ENCODE measurements around the gene UBE3D.

The UBE3D gene

DNA sequence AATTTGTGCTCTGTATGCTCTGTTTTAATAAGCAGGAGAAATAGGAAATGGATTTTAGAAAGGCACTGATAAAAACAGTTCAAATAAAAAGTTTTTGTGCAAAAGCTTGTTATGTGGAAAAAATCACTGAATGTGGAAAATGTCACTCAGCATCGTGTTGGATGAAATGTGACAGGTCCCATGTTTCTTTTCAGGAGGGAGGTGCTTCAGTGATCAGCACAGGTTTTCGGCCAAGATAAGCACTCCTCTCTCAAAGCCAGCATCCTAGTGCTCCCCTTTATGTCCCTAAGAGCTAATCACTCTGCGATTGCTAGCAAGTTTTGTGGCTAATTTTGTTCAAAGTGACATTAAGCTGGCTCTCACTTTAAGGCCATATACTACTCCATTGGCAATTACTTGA, 12.0 kb downstream of the UBE3D start:
- TF ChIP-seq, protein P1, sequence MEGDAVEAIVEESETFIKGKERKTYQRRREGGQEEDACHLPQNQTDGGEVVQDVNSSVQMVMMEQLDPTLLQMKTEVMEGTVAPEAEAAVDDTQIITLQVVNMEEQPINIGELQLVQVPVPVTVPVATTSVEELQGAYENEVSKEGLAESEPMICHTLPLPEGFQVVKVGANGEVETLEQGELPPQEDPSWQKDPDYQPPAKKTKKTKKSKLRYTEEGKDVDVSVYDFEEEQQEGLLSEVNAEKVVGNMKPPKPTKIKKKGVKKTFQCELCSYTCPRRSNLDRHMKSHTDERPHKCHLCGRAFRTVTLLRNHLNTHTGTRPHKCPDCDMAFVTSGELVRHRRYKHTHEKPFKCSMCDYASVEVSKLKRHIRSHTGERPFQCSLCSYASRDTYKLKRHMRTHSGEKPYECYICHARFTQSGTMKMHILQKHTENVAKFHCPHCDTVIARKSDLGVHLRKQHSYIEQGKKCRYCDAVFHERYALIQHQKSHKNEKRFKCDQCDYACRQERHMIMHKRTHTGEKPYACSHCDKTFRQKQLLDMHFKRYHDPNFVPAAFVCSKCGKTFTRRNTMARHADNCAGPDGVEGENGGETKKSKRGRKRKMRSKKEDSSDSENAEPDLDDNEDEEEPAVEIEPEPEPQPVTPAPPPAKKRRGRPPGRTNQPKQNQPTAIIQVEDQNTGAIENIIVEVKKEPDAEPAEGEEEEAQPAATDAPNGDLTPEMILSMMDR (IDR thresholded peaks at IDR 0.05): no peak

DNA sequence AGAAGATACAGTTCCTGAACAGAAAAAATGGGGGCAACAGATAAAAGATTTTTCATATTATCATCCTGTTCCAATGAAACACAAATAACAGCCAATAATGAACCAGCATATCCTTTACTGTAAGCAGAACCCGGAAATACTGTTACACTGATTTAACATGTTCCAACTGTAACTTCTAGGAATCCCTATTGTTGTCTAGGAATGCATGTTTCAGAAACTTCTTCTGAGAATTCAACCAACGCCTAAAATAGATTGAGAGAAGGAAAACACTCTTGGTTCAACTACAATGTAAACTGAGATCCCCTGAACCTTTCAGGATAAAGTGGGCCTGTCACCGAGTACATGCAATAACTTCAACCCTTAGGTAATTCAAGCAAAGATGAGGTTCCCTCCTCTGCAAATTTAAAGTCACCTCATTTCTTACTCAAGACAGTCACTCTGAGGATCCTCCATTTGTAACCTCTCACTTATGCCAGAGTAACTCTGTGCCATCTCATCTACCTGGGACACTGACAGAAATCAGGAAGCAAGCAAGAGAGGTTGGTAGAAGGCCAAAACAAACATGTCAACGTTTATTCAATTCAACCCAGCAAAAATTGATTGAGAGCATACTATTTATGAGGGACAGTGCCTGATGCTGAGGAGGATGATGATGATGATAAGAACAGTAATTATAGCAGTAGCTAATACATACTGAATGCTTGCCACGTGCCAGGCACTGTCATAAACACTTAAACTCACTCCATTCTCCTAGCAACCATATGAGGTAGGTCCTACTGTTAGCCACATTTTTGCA, 14.1 kb downstream of the UBE3D start:
- TF ChIP-seq, protein P1 (IDR thresholded peaks at IDR 0.05): no peak

DNA sequence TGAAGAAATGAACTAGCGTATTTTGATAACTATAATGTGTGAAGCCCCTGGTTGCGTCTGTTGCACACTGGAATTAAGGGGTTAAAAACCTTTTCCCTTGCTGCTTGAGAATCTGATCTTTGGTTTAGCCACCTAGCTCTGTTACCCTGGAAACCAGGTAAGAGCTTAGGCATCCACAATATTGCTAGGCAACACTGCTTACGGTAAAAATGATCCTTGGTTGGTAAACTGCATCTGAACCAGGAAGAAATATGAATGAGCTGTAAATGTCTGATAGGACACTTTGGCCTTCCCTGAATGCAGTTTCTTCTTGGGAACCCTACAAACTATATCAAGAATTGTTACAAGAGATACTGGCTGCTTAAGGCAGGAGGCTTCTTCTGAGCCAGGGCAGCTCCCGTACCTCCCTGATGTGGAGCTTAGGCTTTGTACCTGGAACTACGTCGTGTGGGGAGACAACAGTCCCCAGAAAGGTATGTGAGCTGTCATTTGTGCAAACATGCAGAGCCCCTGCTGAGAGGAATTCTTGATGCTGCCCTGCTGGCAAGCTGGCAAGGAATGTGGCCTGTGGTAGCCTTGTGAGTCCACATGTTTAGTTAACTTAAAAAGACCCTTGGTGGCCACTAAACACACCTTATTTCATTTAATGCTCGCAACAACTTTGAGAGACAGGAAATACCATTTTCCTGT, 18.4 kb downstream of the UBE3D start:
- TF ChIP-seq, protein P1 (IDR thresholded peaks at IDR 0.05): no peak

DNA sequence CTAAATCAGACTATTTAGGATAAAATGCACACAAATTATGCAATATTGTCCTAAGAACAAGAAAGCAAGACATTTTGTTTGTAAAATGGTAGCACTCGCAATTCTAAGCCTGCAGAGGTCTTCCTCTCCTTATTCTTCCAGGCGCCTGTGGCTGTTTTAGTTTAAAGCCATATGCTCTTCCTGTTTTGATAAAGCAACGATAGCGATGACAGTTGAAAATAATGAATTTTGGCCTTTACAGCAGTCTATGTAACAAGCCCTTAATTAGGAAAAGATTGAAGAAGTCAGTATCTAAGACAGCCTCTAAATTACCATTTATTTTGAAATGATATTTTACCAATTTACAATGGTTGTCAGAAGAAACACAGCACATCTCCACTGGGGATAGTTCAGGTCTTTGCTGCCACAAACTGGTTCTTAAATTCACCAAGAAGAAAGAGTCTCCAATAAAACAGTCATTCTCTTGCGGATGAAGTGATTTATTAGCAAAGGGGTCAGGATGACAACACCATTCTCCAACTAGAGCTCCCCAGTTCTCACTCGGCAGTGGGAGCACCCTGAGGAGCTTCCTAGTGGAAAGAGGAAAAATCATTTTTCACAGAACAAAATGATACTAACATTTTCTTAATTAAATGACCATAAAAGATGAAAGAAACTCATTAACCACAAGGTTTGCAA, 21.4 kb downstream of the UBE3D start:
- TF ChIP-seq, protein P1 (IDR thresholded peaks at IDR 0.05): no peak

DNA sequence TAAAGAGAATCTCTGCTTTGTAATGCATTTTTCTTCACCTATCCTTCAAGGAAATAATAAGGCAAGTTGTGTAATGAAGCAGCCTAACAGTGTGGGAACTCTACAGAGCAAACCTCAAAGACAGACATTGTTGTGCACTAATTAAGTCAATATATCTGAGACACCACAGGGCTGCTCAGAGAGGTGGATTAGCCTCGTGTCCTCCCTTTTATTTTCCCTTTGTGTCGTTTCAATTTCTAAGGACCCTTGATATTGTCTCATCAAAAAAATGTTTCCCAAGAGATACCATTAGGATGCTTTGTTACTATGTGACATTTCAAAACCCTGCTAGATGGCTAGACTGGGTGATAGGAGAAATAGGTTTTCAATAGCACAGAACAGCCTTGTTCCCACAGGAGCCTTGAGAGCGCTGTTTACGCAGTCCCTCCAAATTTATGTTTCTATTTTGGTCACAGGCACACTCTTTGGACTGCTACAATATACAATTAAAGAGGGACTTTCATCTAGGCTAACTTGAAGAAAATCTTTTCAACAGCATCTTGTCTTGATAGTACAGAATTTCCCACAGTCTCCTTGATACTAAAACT, 23.1 kb downstream of the UBE3D start:
- TF ChIP-seq, protein P1 (IDR thresholded peaks at IDR 0.05): no peak

DNA sequence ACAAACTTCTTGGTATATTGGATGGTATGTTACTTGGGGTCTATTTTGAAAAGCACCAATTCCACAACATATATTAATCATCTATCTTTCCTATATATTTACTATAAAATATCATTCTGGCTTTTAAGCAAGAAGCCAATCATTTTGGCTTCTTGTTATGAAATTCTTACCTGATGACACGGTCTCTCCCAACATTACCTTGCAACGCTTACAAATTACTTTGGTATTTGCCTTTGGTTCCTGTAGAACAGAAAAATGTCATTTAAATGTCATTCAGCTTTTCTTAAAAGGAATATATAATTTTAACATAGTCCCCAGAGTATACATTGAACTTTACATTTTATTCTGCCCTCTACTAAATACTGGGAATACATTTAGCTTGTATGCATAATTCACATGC, 27.4 kb downstream of the UBE3D start:
- TF ChIP-seq, protein P1 (IDR thresholded peaks at IDR 0.05): no peak

DNA sequence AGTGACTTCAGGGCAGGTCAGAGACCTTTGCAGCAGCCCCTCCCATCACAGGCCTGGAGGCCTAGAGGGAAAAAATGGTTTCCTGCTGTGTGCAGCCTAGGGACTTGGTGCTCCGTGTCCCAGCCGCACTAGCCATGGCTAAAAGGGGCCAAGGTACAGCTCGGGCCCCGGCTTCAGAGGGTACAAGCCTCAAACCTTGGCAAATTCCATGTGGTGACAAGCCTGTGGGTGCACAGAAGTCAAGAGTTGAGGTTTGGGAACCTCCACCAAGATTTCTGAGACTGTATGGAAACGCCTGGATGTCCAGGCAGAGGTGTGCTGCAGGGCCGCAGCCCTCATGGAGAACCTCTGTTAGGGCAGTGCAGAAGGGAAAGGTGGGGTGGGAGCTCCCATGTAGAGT, 34.0 kb downstream of the UBE3D start:
- TF ChIP-seq, protein P1 (IDR thresholded peaks at IDR 0.05): no peak
